HG03060 (cell line): ENCODE results near the gene FGD1.

Experiments used
- ATAC-seq: cut with Tn5 transposase; IDR thresholded peaks from one replicate; pipeline ENCODE4 v1.9.1; 2021; ENCODE audit warnings: low read depth, moderate number of reproducible peaks; ENCODE audit not compliant: unreplicated experiment

The FGD1 gene

DNA sequence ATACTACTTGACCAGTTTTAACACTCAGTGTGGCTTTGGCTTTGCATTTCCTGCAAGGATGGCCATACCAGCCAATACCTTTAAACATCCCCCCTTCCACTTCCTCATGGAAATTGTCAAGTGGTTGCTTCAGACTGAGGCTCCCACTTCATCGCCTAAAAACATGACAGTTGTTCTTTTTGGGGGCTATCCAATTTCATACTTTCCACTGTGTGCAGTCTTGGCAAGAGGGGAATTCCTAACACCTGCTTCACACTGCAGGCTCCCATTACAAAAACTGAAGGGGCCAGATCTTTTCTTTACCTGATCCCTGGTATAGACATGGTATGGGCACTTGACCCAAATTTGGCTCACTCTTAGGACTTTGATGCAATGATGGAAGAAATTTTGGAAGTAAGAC, 84.3 kb downstream of the FGD1 start:
- no peak for ATAC-seq

GRCh38 chrX:54407266-54407665, 88.8 kb downstream of the FGD1 start:
- no peak for ATAC-seq

DNA sequence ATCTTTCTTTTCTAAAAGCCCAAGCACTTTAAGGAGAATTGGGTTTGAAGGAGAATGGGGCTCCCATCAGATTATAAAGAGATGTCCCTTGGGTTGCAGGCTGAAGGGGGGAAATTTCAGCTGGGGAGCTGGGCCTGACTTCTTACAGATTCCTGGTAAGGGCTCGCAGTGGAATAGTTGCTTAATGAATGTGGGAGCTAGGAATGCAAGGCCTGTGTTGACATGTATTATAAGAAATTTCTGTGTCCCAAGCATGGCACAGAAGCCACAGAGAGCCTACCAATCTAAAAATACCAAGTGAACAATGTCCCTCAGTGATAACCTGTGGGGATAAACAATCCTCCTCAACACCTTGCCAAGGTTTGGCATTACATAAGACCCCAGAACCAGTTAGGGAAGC, 98.9 kb downstream of the FGD1 start:
- no peak for ATAC-seq
